ENCODE results near the gene PTGES2. TPM values are rescaled to one million over a fixed set of nuclear protein-coding genes. Genes with fewer than 3 reads are reported as not detected.

Gene PTGES2
- total RNA-seq, 2 experiments from 2014 or later = 68.1 to 76.3 TPM

- TF ChIP-seq CTCF (conservative IDR thresholded peaks at IDR 0.05; ENCODE audit: low read length) = no peak
- no peak for TF ChIP-seq EZH2phosphoT487 (IDR thresholded peaks at IDR 0.05; ENCODE audit: borderline replicate concordance, low read depth, low read length)
- H3K4me3 ChIP-seq (ENCODE audit: low read depth, low read length, poor library complexity, severe bottlenecking) = no peak overlapping the region
- no peaks in the 10 kb centered on the region for H3K9me3 ChIP-seq (ENCODE audit: low read length)
- H2AFZ ChIP-seq (ENCODE audit: low read length) = no peak overlapping the region
- POLR2A ChIA-PET = interaction anchor here (0.5 kb wide), 1 partner anchor 166 kb away, joined by 4 read pairs; no protein-coding TSS in a partner anchor
- H4K20me1 ChIP-seq (ENCODE audit: insufficient read depth, low read length) = no peaks in the 10 kb centered on the region
- no peak overlapping the region for H3K27ac ChIP-seq (ENCODE audit: low read depth, low read length, poor library complexity, severe bottlenecking)
- H3K4me2 ChIP-seq (ENCODE audit: low read length) = no peak overlapping the region
- H3K9me2 ChIP-seq (ENCODE audit: insufficient read depth, low read length) = no peaks in the 10 kb centered on the region
- BruUV-seq (replicated peaks) = no TSS peak
- peaks cover 4% of the 10 kb centered on the region; the same call in 1 of the 2 replicates for H3K79me2 ChIP-seq (ENCODE audit: insufficient read depth, low read depth, low read length)
- H3K4me1 ChIP-seq (ENCODE audit: insufficient read depth, low read length, poor library complexity, severe bottlenecking) = peaks cover 14% of the 10 kb centered on the region
- peaks cover 47% of the 10 kb centered on the region for H3K36me3 ChIP-seq (ENCODE audit: insufficient read depth, low read length)
- intact Hi-C loops (cut with micrococcal nuclease; ENCODE audit: unreplicated experiment) = no loop called here
- CTCF ChIA-PET (ENCODE audit: unreplicated experiment) = no interaction called here
- DNase-seq (ENCODE audit: low spot score) = no peak
These were observed 34.9 kb upstream of the PTGES2 start for GRCh38 chr9:128162215-128163026.

GRCh38 chr9:128161215-128161902 lies 33.8 kb upstream of the PTGES2 start:
- no peak overlapping the region for H2AFZ ChIP-seq (ENCODE audit: low read length)
- TF ChIP-seq EZH2phosphoT487 (IDR thresholded peaks at IDR 0.05; ENCODE audit: borderline replicate concordance, low read depth, low read length) = no peak
- no peak for TF ChIP-seq CTCF (conservative IDR thresholded peaks at IDR 0.05; ENCODE audit: low read length)
- intact Hi-C loops (cut with micrococcal nuclease; ENCODE audit: unreplicated experiment) = no loop called here
- H3K9me3 ChIP-seq (ENCODE audit: low read length) = no peaks in the 10 kb centered on the region
- no peaks in the 10 kb centered on the region for H3K9me2 ChIP-seq (ENCODE audit: insufficient read depth, low read length)
- ChIA-PET CTCF (ENCODE audit: unreplicated experiment) (no interaction called here), POLR2A (interaction anchor here (0.5 to 0.9 kb wide), 2 partner anchors 10 to 165 kb away, joined by 4 to 5 read pairs; no protein-coding TSS in a partner anchor)
- peaks cover 4% of the 10 kb centered on the region; the same call in 1 of the 2 replicates for H3K79me2 ChIP-seq (ENCODE audit: insufficient read depth, low read depth, low read length)
- no peak for DNase-seq (ENCODE audit: low spot score)
- TSS peak; percentile 71 for BruUV-seq (replicated peaks)
- H3K4me2 ChIP-seq (ENCODE audit: low read length) = peak overlapping the region; percentile 95
- no peak overlapping the region for H3K27ac ChIP-seq (ENCODE audit: low read depth, low read length, poor library complexity, severe bottlenecking)
- H3K36me3 ChIP-seq (ENCODE audit: insufficient read depth, low read length) = peaks cover 37% of the 10 kb centered on the region
- no peaks in the 10 kb centered on the region for H4K20me1 ChIP-seq (ENCODE audit: insufficient read depth, low read length)
- H3K4me1 ChIP-seq (ENCODE audit: insufficient read depth, low read length, poor library complexity, severe bottlenecking) = peaks cover 14% of the 10 kb centered on the region
- H3K4me3 ChIP-seq (ENCODE audit: low read depth, low read length, poor library complexity, severe bottlenecking) = peak overlapping the region; percentile 99
